Ishikawa (cell line): ENCODE results near the gene RILP.

Source experiments
- CEBPB ChIP-seq: IDR thresholded peaks from 2 replicates; pipeline ENCODE4 v1.6.1; 2012
- CREB1 ChIP-seq: IDR thresholded peaks from 2 replicates; pipeline ENCODE4 v1.6.1; 2012; ENCODE audit warnings: low read depth
- EGR1 ChIP-seq: IDR thresholded peaks from 2 replicates; pipeline ENCODE4 v1.6.1; 2012
- EP300 ChIP-seq: IDR thresholded peaks from 2 replicates; pipeline ENCODE4 v1.6.1; 2012; ENCODE audit warnings: borderline replicate concordance
- MAX ChIP-seq: IDR thresholded peaks from 2 replicates; pipeline ENCODE4 v1.6.1; 2012
- RAD21 ChIP-seq: IDR thresholded peaks from 2 replicates; pipeline ENCODE4 v1.6.1; 2012; ENCODE audit warnings: low read depth
- REST ChIP-seq: IDR thresholded peaks from 2 replicates; pipeline ENCODE4 v1.6.1; 2012; ENCODE audit warnings: low read depth, mild to moderate bottlenecking
- TAF1 ChIP-seq: IDR thresholded peaks from 2 replicates; pipeline ENCODE4 v1.6.1; 2012; ENCODE audit warnings: low read depth, mild to moderate bottlenecking
- USF1 ChIP-seq: IDR thresholded peaks from 2 replicates; pipeline ENCODE4 v1.6.1; 2012
- YY1 ChIP-seq: IDR thresholded peaks from 2 replicates; pipeline ENCODE4 v1.6.1; 2012; ENCODE audit warnings: low read depth

GRCh38 chr17:1638624-1639300 is 10.9 kb downstream of the RILP start:
- no peak for TF ChIP-seq REST
- TF ChIP-seq EP300 = no peak
- no peak for TF ChIP-seq CEBPB
- TF ChIP-seq EGR1 = no peak
- no peak for TF ChIP-seq CREB1
- TF ChIP-seq YY1 = no peak
- TF ChIP-seq RAD21 = no peak
- no peak for TF ChIP-seq MAX
- TF ChIP-seq USF1 = no peak
- TF ChIP-seq TAF1 = no peak
